IPS-18a (cell line): ENCODE measurements around the gene GPC1.

Source experiments
- H3K27ac ChIP-seq: one replicate; pipeline ENCODE4 v1.5.1; 2013; ENCODE audit warnings: low read length
- H3K27me3 ChIP-seq: one replicate; pipeline ENCODE4 v1.6.1; 2013; ENCODE audit warnings: mild to moderate bottlenecking, low read length; ENCODE audit not compliant: control insufficient read depth, insufficient read depth
- H3K36me3 ChIP-seq: one replicate; pipeline ENCODE4 v1.6.1; 2013; ENCODE audit warnings: low read depth, low read length; ENCODE audit not compliant: control insufficient read depth
- H3K4me1 ChIP-seq: one replicate; pipeline ENCODE4 v1.6.1; 2013; ENCODE audit warnings: low read depth, low read length; ENCODE audit not compliant: control insufficient read depth
- H3K4me3 ChIP-seq: one replicate; pipeline ENCODE4 v1.5.1; 2013; ENCODE audit warnings: low read length
- H3K9ac ChIP-seq: one replicate; pipeline ENCODE4 v1.6.1; 2013; ENCODE audit warnings: mild to moderate bottlenecking, low read length, moderate library complexity
- H3K9me3 ChIP-seq: one replicate; pipeline ENCODE4 v1.6.1; 2013; ENCODE audit warnings: low read depth, low read length; ENCODE audit not compliant: control insufficient read depth

The GPC1 gene

DNA sequence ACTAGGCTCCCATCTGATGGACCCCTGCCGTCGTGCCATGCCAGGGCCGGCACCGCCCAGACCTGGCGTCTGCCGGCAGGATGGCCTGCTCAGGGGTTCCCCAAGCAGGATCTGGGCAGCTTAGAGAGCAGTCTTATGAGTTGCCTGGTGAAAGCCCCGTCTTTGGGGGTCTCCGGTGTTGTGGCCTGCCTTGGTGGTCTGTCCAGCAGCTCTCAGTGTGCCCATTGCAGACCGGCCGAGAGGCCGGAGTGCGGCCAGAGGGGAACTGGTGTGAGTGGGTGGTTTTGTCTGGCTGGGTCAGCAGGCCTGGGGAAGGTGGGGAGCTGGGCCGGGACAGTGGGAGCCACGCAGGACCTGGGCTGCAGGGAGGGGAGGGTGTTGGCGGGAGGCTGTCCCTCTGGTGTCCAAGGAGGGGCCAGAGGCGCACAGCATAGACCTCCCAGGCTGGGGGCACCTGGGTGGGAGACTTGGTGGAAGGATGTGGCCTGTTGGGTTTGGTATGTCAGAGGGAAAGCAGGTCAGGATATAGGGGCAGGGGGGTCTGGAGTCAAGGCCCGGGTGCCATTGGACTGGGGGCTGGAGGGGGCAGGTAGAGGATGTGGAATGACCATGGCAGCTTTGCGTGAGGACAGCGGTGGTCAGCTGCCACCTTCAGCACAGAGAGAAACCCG is 16.5 kb downstream of the GPC1 start:
- no peaks in the 10 kb centered on the region for H3K9me3 ChIP-seq
- no peak overlapping the region for H3K9ac ChIP-seq
- H3K4me1 ChIP-seq: peaks cover 37% of the 10 kb centered on the region
- no peak overlapping the region for H3K27ac ChIP-seq
- peak overlapping the region; percentile 40 for H3K4me3 ChIP-seq
- H3K36me3 ChIP-seq: no peaks in the 10 kb centered on the region
- peaks cover 38% of the 10 kb centered on the region for H3K27me3 ChIP-seq

- peaks cover 38% of the 10 kb centered on the region for H3K27me3 ChIP-seq
- H3K9me3 ChIP-seq: no peaks in the 10 kb centered on the region
- no peaks in the 10 kb centered on the region for H3K36me3 ChIP-seq
- H3K4me1 ChIP-seq: peaks cover 44% of the 10 kb centered on the region
- H3K4me3 ChIP-seq: peak overlapping the region; percentile 50
- no peak overlapping the region for H3K27ac ChIP-seq
- H3K9ac ChIP-seq: no peak overlapping the region
Observed at GRCh38 chr2:240452462-240453256, 17.2 kb downstream of the GPC1 start.

- Histone ChIP-seq H3K36me3 (no peaks in the 10 kb centered on the region), H3K27me3 (peaks cover 38% of the 10 kb centered on the region), H3K27ac (no peak overlapping the region), H3K4me1 (peaks cover 52% of the 10 kb centered on the region), H3K9me3 (no peaks in the 10 kb centered on the region), H3K9ac (no peak overlapping the region), H3K4me3 (peak overlapping the region; percentile 35)
Observed at GRCh38 chr2:240453461-240454105, 18.1 kb downstream of the GPC1 start.

GRCh38 chr2:240454106-240454901 is 18.8 kb downstream of the GPC1 start:
- peaks cover 38% of the 10 kb centered on the region for H3K27me3 ChIP-seq
- H3K9me3 ChIP-seq: no peaks in the 10 kb centered on the region
- H3K36me3 ChIP-seq: no peaks in the 10 kb centered on the region
- H3K4me1 ChIP-seq: peaks cover 52% of the 10 kb centered on the region
- no peak overlapping the region for H3K27ac ChIP-seq
- H3K9ac ChIP-seq: no peak overlapping the region
- peak overlapping the region; percentile 35 for H3K4me3 ChIP-seq

DNA sequence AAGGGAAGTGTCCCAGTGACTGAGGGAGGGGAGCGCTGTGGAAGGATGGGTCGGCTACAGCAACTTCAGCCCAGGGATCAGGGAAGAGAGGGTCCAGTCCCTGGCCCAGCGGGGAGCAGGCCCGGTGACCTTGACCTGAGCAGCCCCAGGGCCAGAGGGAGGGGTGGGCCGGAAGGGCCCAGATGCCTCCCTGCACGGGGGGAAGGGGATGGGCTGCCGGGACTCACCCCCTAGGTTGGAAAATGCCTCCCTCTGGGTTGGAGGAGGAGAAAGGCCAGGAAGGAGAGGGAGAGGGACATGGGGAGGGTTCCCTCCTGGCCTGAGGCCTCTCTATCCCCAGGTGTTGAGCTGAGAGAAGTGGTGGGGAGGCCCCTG is 19.8 kb downstream of the GPC1 start:
- Histone ChIP-seq H3K27me3 (peaks cover 38% of the 10 kb centered on the region), H3K4me3 (peak overlapping the region; percentile 40), H3K9ac (no peak overlapping the region), H3K4me1 (peaks cover 46% of the 10 kb centered on the region), H3K36me3 (no peaks in the 10 kb centered on the region), H3K9me3 (no peaks in the 10 kb centered on the region), H3K27ac (no peak overlapping the region)

- H3K4me1 ChIP-seq: peaks cover 41% of the 10 kb centered on the region
- peaks cover 38% of the 10 kb centered on the region for H3K27me3 ChIP-seq
- H3K9me3 ChIP-seq: no peaks in the 10 kb centered on the region
- H3K36me3 ChIP-seq: no peaks in the 10 kb centered on the region
- peak overlapping the region; percentile 40 for H3K4me3 ChIP-seq
- H3K9ac ChIP-seq: no peak overlapping the region
- H3K27ac ChIP-seq: no peak overlapping the region
Observed at GRCh38 chr2:240455647-240456446, 20.4 kb downstream of the GPC1 start.

GRCh38 chr2:240456447-240457222 is 21.2 kb downstream of the GPC1 start:
- Histone ChIP-seq H3K4me3 (no peak overlapping the region), H3K9me3 (no peaks in the 10 kb centered on the region)

GRCh38 chr2:240457223-240458043 is 22.0 kb downstream of the GPC1 start:
- Histone ChIP-seq H3K9me3 (no peaks in the 10 kb centered on the region), H3K4me1 (peaks cover 37% of the 10 kb centered on the region), H3K27ac (no peak overlapping the region), H3K27me3 (peaks cover 32% of the 10 kb centered on the region), H3K9ac (no peak overlapping the region), H3K4me3 (no peak overlapping the region), H3K36me3 (no peaks in the 10 kb centered on the region)

More at GRCh38 chr2:240456447-240457222, 21.2 kb downstream of the GPC1 start:
- Histone ChIP-seq H3K27me3 (peaks cover 32% of the 10 kb centered on the region), H3K4me1 (peaks cover 41% of the 10 kb centered on the region), H3K27ac (no peak overlapping the region), H3K36me3 (no peaks in the 10 kb centered on the region), H3K9ac (no peak overlapping the region)

GRCh38 chr2:240458044-240458899 is 22.8 kb downstream of the GPC1 start:
- Histone ChIP-seq H3K9me3 (no peaks in the 10 kb centered on the region), H3K27me3 (peaks cover 32% of the 10 kb centered on the region), H3K9ac (no peak overlapping the region), H3K4me1 (peaks cover 37% of the 10 kb centered on the region), H3K4me3 (no peak overlapping the region), H3K27ac (no peak overlapping the region), H3K36me3 (no peaks in the 10 kb centered on the region)
